Vagina (tissue), 2 donors: ENCODE measurements around the gene ZMAT5.

Experiments used
- CTCF ChIP-seq, 3 experiments: fragments of 450-650 bp in 2 of 3; fragments of 200-600 bp in 1 of 3; sonication (generic) in 1 of 3; IDR thresholded peaks; one replicate each; pipeline ENCODE4 v1.5.1; 2017 to 2019; ENCODE audit warnings: antibody characterized with exemption in 3 of 3, mild to moderate bottlenecking in 2 of 3, moderate library complexity in 2 of 3
- POLR2A ChIP-seq, 2 donors: fragments of 450-650 bp; IDR thresholded peaks; one replicate each; pipeline ENCODE4 v1.6.1; 2017; ENCODE audit warnings: antibody characterized with exemption in 2 of 2, mild to moderate bottlenecking in 2 of 2, moderate library complexity in 2 of 2
- POLR2AphosphoS5 ChIP-seq, 2 donors: sonication (generic); formaldehyde crosslinking; IDR thresholded peaks; one replicate each; pipeline ENCODE4 v1.9.0; 2017; ENCODE audit warnings: antibody characterized with exemption in 2 of 2, mild to moderate bottlenecking in 2 of 2, low read depth in 1 of 2; ENCODE audit not compliant: insufficient read depth in 1 of 2

DNA sequence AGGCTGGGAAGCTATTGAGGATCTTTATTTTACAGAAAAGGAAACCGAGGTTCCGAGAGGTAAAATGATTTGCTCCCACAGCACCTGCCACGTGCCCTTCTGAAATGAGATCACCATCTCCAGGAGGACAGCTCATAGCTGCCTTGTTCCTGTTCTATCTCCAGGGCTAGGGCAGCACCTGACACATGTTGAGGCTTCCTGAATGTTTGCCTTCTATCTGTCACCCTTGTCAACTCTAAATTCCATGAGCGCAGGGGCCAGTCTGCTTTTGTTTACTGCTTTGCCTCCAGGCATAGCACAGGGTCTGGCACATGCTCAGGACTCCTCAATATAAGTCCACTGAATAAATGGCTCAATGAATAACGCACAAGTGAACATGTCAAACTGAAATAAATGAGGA lies 47.2 kb upstream of the ZMAT5 start:
- TF ChIP-seq POLR2A (IDR thresholded peaks at IDR 0.05) = no peak
- no peak for TF ChIP-seq CTCF (IDR thresholded peaks at IDR 0.05)
- TF ChIP-seq POLR2AphosphoS5 (IDR thresholded peaks at IDR 0.05; ENCODE audit: insufficient read depth in 1 of 2, low read depth in 1 of 2) = no peak
